Camera-type eye (tissue), 1 donor: ENCODE results near the gene FOXN1. TPM values are rescaled to one million over a fixed set of nuclear protein-coding genes. Genes with fewer than 3 reads are reported as not detected.

Experiments
- total RNA-seq: library from RNA; depleted of rRNA; stranded (reverse); fragments of >200 nt; gene quantifications from one replicate; pipeline ENCODE4 v1.2.3, GENCODE V29; 2014

Gene FOXN1
- total RNA-seq = not detected

DNA sequence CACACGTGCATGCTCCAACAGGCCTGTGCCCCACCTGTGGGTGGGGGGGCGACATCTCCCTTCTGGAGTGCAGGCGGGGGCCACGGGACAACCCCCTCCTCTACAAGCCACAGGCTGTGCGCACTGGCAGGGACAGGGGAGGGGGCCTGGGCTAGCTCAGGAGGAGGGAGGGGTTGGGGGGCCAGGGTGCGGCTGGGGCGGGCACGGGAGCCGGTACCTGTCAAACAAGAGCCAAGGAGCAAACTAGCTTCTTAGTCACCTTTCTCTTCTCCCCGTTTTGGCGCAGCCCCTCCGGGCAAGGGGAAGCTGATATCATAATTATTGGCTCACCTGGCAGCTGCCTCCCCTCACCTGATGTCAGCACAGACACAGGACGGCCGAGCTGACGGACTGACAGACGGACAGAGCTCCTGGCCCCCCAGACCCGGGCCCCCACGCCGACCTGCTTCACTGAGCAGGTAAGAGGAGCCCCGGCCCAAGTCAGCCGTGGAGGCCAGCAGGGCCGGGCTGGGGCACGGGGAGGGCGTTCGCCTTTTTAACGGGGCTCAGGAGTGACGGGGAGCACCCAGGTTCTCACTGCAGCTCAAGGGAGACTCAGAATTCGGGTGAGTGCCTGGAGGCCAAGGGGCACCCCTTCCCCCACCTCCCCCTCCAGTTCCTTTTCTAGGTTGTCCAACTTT lies at the start of gene FOXN1:
Gene FOXN1 (plus strand): TSS at position 363 of the 680 bp plus-strand sequence. CDS start 17,622 bp downstream, outside the sequence.

GRCh38 chr17:28473542-28473941 lies 32.6 kb upstream of the FOXN1 start, which contains the start of gene SLC13A2:
TSS of gene SLC13A2 (plus strand) at chr17:28473644. CDS start at chr17:28473713, 69 bp downstream.

DNA sequence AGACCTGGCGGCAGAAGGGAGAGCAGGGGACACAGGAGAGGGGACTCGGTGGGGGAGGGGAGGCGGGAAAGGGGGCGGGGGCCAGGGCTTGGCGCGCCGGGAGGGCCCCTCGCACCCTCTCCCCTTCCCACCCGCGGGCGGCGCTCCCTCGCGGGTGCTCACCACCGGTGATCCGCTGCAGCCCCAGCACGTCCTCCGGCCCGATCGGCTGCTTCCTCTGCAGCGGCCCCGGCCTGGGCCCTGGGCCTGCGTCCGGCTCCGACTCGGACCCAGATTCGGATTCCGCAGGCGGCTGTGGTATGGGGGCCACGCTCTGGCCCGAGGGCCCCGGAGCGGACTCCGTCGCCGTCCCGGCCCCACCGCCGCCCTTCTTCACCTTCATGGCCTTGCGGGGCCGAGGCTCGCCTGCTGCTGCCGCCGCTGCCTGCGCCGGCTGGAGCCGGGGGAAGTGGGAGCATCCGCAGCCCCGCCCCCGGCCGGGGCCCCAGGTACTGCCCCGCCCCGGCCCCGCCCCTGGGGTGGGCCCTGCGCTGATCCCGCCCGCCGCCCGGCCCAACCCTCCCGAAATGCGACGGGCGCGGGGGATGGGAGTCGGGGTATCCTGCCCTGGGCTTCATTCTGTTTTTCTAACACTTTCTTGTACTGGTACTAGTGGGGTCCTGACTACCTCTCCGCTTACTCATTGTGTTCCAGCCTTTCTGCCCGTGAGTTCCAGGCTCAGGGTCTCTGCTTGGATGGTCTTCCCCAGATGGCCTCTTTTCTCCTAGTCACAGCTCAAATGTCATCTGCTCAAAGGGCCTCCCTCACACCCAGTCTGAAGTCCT lies 46.2 kb downstream of the FOXN1 start, which contains the start of gene UNC119:
Gene UNC119 (minus strand): TSS at position 449 of the 824 bp plus-strand sequence. CDS start 67 bp downstream, at position 382.

DNA sequence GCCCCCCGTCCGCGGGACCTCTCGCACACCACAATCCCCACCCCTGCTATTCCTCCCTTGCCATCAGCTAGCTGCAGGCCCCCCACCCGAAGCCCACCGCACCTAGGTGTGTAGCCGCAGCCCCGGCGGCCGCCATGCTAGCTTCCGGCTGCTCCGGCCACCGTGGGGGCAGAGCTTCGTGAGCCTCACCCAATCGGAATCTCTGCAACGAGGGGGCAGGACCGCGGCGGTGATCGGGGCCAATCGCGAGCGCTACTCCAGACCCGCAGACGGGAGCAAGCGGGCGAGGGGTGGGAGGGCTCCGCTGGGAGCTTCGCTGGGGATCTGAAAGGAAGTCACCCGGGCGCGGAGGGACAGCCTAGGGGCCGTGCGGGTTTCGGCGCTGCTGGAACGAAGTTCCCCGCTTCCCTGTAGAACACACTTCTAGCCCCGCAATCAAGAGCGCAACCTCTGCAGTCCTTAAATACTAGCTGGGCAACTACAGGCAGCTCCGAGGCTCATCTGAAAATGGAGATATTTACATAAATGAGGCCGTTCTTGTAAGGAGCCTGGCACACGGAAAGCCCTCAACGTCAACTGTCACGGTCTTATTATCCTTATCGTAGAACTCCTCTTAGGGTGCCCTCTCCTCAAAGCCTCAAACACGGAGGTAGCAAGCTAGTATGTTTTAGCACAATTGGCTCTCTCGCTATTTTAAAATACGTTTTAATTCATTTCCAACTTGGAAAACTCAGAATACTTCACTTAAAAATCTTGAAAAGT lies 65.4 kb downstream of the FOXN1 start, which contains the start of gene PIGS:
Gene PIGS (minus strand): TSS at position 164 of the 762 bp plus-strand sequence. CDS start 28 bp downstream, at position 136.

DNA sequence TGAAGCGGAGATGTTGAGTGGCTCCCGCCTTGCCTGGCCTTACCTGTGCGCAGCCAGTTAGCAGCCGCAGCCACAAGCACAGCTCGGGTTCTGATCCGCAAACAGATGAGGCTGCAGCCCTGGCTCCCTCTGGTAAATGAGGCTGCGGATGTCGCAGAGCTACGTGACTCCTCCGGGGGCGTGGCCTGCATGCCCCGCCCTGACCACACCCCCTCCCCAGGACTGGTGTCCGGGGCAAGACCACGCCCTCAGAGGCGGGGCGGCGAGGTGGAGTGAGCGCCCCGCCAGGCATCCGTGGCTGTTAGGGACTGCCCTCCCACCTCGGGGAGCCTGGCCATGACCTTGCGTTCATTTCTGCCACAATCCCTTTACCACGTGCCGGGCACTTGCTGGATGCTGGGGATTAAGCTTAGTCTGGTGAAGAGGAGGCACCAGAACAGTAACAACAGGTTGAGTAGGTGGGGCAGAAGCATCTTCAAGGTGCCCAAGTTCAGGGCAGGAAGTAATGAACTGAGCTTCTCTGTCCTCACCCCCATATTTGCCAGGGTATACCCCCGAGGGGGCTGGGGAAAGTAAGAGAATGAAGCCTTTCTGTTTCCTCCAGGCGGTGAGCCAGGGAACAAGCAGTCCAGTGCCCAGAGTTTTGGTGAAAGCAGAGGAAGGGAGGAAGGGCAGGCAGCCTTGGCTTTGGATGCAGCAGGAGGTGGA lies 70.8 kb downstream of the FOXN1 start, which contains the start of gene ALDOC:
Gene ALDOC (minus strand): TSS at position 138 of the 708 bp plus-strand sequence. CDS start 1,363 bp downstream, outside the sequence.

Other genes starting within 250 kb of the FOXN1 start
- 18.7 TPM for gene TMEM97, start 187.1 kb upstream of the FOXN1 start, total RNA-seq
- gene IFT20, start 170.9 kb upstream of the FOXN1 start, total RNA-seq = 59.0 TPM
- 30.8 TPM for gene TNFAIP1, start 170.6 kb upstream of the FOXN1 start, total RNA-seq
- gene POLDIP2, start 148.8 kb upstream of the FOXN1 start, total RNA-seq = 52.9 TPM
- gene SEBOX, start 141.1 kb upstream of the FOXN1 start, total RNA-seq = not detected
- gene VTN, start 136.0 kb upstream of the FOXN1 start, total RNA-seq = 7.7 TPM
- 33.6 TPM for gene SARM1, start 134.7 kb upstream of the FOXN1 start, total RNA-seq
- 21.6 TPM for gene SLC46A1, start 100.1 kb upstream of the FOXN1 start, total RNA-seq
- 1.3 TPM for gene SLC13A2, start 32.7 kb upstream of the FOXN1 start, total RNA-seq
- gene UNC119, start 46.3 kb downstream of the FOXN1 start, total RNA-seq = 288 TPM
- 44.8 TPM for gene PIGS, start 65.2 kb downstream of the FOXN1 start, total RNA-seq
- gene ALDOC, start 70.5 kb downstream of the FOXN1 start, total RNA-seq = 134 TPM
- gene SPAG5, start 92.7 kb downstream of the FOXN1 start, total RNA-seq = 17.5 TPM
- 29.6 TPM for gene RSKR, start 107.8 kb downstream of the FOXN1 start, total RNA-seq
- 100 TPM for gene BLTP2, start 138.8 kb downstream of the FOXN1 start, total RNA-seq
- 55.7 TPM for gene SDF2, start 155.6 kb downstream of the FOXN1 start, total RNA-seq
- 80.0 TPM for gene SUPT6H, start 155.9 kb downstream of the FOXN1 start, total RNA-seq
- gene PROCA1, start 205.5 kb downstream of the FOXN1 start, total RNA-seq = 5.4 TPM
- 53.9 TPM for gene RAB34, start 211.5 kb downstream of the FOXN1 start, total RNA-seq
- gene RPL23A, start 213.6 kb downstream of the FOXN1 start, total RNA-seq = 234 TPM
- 1.1 TPM for gene TLCD1, start 219.9 kb downstream of the FOXN1 start, total RNA-seq
- gene NEK8, start 222.4 kb downstream of the FOXN1 start, total RNA-seq = 3.1 TPM
- 28.9 TPM for gene TRAF4, start 237.7 kb downstream of the FOXN1 start, total RNA-seq